ENCODE results near the gene AP1B1. TPM values are rescaled to one million over a fixed set of nuclear protein-coding genes. Genes with fewer than 3 reads are reported as not detected.

Gene AP1B1
- total RNA-seq, 1 experiment from 2014 or later, result 77.9 TPM

DNA sequence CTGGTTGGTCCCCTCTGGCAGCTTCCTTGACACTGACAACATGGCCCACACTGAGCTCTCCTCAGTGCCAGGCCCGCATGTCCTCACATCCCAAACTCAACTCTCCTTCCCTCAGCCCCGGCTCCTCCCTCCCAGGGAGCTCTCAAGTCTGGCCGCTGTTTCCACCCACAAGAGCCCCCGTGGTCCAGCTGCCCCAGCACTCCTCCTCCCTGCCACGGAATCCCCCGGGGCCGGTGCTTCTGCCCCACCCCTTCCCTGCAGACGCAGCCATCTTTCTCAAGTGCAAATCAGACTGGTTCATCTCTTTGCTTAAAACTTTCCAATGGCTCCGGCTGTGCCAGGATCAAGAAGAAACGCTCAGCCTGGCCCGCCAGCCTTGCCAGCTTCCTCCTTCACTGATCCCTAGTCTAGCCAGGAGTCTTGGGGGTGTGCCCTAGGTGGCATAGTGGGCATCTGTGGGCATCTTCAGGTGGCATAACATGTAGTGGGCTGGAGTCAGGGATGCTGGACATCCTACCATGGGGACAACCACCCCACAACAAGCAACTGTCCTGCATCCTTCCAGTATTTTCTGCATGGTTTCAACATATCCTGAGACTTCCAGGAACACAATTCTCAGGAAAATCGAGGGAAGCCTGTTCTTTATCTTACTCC, 50.6 kb downstream of the AP1B1 start (continued):
- no peak for TF ChIP-seq OVOL2 (CRISPR knock-in tag; IDR thresholded peaks at IDR 0.05; ENCODE audit: borderline replicate concordance)
- TF ChIP-seq, protein P1, sequence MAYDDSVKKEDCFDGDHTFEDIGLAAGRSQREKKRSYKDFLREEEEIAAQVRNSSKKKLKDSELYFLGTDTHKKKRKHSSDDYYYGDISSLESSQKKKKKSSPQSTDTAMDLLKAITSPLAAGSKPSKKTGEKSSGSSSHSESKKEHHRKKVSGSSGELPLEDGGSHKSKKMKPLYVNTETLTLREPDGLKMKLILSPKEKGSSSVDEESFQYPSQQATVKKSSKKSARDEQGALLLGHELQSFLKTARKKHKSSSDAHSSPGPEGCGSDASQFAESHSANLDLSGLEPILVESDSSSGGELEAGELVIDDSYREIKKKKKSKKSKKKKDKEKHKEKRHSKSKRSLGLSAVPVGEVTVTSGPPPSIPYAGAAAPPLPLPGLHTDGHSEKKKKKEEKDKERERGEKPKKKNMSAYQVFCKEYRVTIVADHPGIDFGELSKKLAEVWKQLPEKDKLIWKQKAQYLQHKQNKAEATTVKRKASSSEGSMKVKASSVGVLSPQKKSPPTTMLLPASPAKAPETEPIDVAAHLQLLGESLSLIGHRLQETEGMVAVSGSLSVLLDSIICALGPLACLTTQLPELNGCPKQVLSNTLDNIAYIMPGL (CRISPR knock-in tag; IDR thresholded peaks at IDR 0.05), result no peak
- TF ChIP-seq ETV6 (CRISPR knock-in tag; IDR thresholded peaks at IDR 0.05), result no peak
- TF ChIP-seq, protein P2, sequence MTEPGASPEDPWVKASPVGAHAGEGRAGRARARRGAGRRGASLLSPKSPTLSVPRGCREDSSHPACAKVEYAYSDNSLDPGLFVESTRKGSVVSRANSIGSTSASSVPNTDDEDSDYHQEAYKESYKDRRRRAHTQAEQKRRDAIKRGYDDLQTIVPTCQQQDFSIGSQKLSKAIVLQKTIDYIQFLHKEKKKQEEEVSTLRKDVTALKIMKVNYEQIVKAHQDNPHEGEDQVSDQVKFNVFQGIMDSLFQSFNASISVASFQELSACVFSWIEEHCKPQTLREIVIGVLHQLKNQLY (CRISPR knock-in tag; IDR thresholded peaks at IDR 0.05), result no peak

DNA sequence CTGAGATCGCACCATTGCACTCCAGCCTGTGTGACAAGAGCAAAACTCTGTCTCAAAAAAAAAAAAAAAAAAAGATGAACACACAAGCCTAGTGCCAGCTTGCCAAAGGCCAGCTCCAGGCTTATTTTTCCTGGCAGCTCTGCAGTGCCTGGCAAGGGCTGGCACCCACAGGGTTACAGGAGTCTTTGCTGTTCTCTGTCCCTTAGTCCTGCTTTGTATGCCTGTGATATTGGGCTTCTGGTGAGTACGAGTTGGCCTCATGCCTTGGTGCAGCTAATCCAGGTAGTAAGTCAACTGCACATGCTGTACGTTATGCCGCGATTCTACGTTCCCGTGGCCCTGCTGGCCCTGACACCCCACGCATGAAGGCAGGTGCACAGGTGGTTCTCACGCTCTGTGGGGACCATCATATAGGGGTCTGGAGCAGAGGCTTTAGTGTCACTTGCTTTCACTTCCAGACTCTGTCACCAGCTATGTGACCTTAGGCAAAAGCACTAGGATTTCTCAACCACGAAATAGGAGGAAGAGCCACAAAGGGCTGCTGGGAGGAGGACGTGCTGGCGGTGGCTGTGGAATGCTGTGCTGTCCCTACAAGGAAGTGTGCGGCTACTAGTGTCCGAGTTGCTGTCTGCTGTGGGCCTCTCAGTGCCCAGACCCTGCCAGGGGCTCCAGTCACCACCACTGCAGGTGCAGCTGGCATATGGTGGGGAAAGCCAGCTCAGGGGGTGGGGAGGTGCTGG, 51.4 kb downstream of the AP1B1 start:
- Mint-ChIP-seq H3K4me3 (no peak overlapping the region), H3K36me3 (peaks cover 39% of the 10 kb centered on the region; the same call in 1 of the 2 replicates), H3K27me3 (ENCODE audit: low read depth) (no peaks in the 10 kb centered on the region), H3K27ac (no peak overlapping the region), H3K9me3 (no peaks in the 10 kb centered on the region), H3K4me1 (no peaks in the 10 kb centered on the region)
- ChIA-PET POLR2A (interaction anchor here (0.6 kb wide), 1 partner anchor 41 kb away, joined by 3 read pairs; no protein-coding TSS in a partner anchor), CTCF (interaction anchor here (0.6 to 1.0 kb wide), 2 partner anchors 9 to 56 kb away, joined by 3 read pairs; no protein-coding TSS in a partner anchor)
- no peak for TF ChIP-seq ZNF121 (CRISPR knock-in tag; IDR thresholded peaks at IDR 0.05)
- no peak for TF ChIP-seq NR2C2 (CRISPR knock-in tag; IDR thresholded peaks at IDR 0.05)
- TF ChIP-seq, protein P3, sequence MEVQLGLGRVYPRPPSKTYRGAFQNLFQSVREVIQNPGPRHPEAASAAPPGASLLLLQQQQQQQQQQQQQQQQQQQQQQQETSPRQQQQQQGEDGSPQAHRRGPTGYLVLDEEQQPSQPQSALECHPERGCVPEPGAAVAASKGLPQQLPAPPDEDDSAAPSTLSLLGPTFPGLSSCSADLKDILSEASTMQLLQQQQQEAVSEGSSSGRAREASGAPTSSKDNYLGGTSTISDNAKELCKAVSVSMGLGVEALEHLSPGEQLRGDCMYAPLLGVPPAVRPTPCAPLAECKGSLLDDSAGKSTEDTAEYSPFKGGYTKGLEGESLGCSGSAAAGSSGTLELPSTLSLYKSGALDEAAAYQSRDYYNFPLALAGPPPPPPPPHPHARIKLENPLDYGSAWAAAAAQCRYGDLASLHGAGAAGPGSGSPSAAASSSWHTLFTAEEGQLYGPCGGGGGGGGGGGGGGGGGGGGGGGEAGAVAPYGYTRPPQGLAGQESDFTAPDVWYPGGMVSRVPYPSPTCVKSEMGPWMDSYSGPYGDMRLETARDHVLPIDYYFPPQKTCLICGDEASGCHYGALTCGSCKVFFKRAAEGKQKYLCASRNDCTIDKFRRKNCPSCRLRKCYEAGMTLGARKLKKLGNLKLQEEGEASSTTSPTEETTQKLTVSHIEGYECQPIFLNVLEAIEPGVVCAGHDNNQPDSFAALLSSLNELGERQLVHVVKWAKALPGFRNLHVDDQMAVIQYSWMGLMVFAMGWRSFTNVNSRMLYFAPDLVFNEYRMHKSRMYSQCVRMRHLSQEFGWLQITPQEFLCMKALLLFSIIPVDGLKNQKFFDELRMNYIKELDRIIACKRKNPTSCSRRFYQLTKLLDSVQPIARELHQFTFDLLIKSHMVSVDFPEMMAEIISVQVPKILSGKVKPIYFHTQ (CRISPR knock-in tag; IDR thresholded peaks at IDR 0.05), result no peak
- TF ChIP-seq GTF2I (CRISPR knock-in tag; conservative IDR thresholded peaks at IDR 0.05), result no peak
- TF ChIP-seq, protein P4, sequence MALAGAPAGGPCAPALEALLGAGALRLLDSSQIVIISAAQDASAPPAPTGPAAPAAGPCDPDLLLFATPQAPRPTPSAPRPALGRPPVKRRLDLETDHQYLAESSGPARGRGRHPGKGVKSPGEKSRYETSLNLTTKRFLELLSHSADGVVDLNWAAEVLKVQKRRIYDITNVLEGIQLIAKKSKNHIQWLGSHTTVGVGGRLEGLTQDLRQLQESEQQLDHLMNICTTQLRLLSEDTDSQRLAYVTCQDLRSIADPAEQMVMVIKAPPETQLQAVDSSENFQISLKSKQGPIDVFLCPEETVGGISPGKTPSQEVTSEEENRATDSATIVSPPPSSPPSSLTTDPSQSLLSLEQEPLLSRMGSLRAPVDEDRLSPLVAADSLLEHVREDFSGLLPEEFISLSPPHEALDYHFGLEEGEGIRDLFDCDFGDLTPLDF (CRISPR knock-in tag; IDR thresholded peaks at IDR 0.05), result no peak
- no peak for TF ChIP-seq KAT7 (CRISPR knock-in tag; IDR thresholded peaks at IDR 0.05; ENCODE audit: borderline replicate concordance)
- TF ChIP-seq, protein P5, sequence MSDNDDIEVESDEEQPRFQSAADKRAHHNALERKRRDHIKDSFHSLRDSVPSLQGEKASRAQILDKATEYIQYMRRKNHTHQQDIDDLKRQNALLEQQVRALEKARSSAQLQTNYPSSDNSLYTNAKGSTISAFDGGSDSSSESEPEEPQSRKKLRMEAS (CRISPR knock-in tag; IDR thresholded peaks at IDR 0.05), result no peak
- no peak for DNase-seq (ENCODE audit: low spot score)
- no peak for ATAC-seq

DNA sequence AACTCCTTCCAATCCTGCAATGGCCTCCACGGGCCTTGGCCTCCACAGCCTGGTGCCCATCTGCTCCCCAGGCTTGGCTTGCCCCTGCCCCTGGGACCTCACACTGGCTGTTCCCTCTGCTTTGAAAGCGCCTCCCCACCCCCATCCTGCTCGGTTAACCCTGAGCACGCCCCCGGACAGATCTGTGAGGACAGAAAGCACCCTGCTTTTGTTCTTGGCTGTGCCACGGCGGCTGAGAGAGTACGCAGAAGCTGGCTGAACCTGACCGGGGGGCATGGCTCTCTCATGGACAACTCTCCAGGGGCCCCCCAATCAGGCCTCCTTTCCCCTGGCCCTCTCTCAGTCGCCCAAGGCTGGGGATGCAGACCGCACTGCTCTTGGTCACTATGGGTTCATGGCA, 52.7 kb downstream of the AP1B1 start:
- Mint-ChIP-seq H3K27me3 (ENCODE audit: low read depth) (no peaks in the 10 kb centered on the region), H3K4me3 (no peak overlapping the region), H3K9me3 (no peaks in the 10 kb centered on the region), H3K36me3 (peaks cover 33% of the 10 kb centered on the region; the same call in 1 of the 2 replicates), H3K27ac (no peak overlapping the region), H3K4me1 (no peaks in the 10 kb centered on the region)
- ChIA-PET POLR2A (no interaction called here), CTCF (no interaction called here)
- ATAC-seq (no peak), DNase-seq (ENCODE audit: low spot score) (no peak)
- TF ChIP-seq, protein P6, sequence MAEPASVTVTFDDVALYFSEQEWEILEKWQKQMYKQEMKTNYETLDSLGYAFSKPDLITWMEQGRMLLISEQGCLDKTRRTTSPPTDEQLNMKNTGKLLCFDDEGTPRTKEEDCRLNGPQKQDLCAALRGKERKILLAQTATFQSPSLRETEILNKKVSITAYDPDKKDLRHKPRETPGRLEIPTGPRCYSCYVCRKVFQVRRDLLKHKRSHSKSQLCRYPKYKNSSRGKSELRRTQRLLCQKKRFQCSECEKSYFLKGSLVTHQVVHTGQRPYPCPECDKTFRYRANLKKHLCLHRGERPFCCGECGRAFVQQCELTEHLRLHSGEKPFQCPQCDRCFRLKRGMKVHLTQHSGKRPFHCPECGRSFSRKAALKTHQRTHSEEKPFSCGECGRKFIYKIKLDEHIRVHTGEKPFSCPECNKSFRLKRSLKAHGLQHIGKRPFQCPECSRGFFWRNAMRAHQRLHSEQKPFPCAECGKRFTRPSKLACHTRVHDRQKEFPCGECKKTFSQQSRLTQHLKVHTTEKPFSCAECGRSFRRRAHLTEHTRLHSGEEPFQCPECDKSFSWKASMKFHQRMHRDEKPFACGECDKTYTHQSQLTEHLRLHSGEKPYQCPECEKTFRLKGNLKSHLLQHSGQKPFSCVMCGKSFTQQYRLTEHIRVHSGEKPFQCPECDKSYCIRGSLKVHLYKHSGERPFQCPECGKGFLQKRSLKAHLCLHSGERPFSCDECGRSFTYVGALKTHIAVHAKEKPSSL (CRISPR knock-in tag; conservative IDR thresholded peaks at IDR 0.05), result no peak
- TF ChIP-seq ZNF671 (CRISPR knock-in tag; IDR thresholded peaks at IDR 0.05) (no peak), FOXP1 (CRISPR knock-in tag; IDR thresholded peaks at IDR 0.05; ENCODE audit: borderline replicate concordance) (no peak), NFATC4 (CRISPR knock-in tag; IDR thresholded peaks at IDR 0.05) (no peak)
- TF ChIP-seq, protein P7, sequence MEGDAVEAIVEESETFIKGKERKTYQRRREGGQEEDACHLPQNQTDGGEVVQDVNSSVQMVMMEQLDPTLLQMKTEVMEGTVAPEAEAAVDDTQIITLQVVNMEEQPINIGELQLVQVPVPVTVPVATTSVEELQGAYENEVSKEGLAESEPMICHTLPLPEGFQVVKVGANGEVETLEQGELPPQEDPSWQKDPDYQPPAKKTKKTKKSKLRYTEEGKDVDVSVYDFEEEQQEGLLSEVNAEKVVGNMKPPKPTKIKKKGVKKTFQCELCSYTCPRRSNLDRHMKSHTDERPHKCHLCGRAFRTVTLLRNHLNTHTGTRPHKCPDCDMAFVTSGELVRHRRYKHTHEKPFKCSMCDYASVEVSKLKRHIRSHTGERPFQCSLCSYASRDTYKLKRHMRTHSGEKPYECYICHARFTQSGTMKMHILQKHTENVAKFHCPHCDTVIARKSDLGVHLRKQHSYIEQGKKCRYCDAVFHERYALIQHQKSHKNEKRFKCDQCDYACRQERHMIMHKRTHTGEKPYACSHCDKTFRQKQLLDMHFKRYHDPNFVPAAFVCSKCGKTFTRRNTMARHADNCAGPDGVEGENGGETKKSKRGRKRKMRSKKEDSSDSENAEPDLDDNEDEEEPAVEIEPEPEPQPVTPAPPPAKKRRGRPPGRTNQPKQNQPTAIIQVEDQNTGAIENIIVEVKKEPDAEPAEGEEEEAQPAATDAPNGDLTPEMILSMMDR (IDR thresholded peaks at IDR 0.05), result no peak
- TF ChIP-seq, protein P8, sequence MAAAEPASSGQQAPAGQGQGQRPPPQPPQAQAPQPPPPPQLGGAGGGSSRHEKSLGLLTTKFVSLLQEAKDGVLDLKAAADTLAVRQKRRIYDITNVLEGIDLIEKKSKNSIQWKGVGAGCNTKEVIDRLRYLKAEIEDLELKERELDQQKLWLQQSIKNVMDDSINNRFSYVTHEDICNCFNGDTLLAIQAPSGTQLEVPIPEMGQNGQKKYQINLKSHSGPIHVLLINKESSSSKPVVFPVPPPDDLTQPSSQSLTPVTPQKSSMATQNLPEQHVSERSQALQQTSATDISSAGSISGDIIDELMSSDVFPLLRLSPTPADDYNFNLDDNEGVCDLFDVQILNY (CRISPR knock-in tag; IDR thresholded peaks at IDR 0.05), result no peak
